Hematopoietic multipotent progenitor cell treated with erythropoietin and hydrocortisone succinate and interleukin-3 and kit ligand, for 6 days (in vitro differentiated cells): ENCODE results near the gene GAST.
"Not testable (repeated sequence)": the region's sequence is repeated elsewhere in the genome, so short reads cannot be mapped to it uniquely, and the experiment has no call there.

ENCODE experiments used
- DNase-seq: peaks from one replicate; pipeline ENCODE4 v3.0.0-alpha.2; 2015

Gene GAST

GRCh38 chr17:41711669-41712400 lies at the start of gene GAST:
GAST (plus strand) TSS chr17:41712331; CDS start chr17:41715437, 3,106 bp downstream.
- DNase-seq, result no peak

- no peak for DNase-seq
Observed at GRCh38 chr17:41663451-41664171, 48.5 kb upstream of the GAST start.

GRCh38 chr17:41664172-41664457 lies 48.0 kb upstream of the GAST start:
- no peak for DNase-seq

GRCh38 chr17:41664587-41665565 lies 47.3 kb upstream of the GAST start:
- no peak for DNase-seq

- peak; percentile 92 for DNase-seq
Observed at GRCh38 chr17:41665566-41666236, 46.4 kb upstream of the GAST start.

GRCh38 chr17:41666237-41666641 lies 45.9 kb upstream of the GAST start:
- peak; percentile 64 for DNase-seq

GRCh38 chr17:41666708-41667279 lies 45.3 kb upstream of the GAST start:
- peak; percentile 94 for DNase-seq

- peak; percentile 26 for DNase-seq
Observed at GRCh38 chr17:41667280-41668041, 44.7 kb upstream of the GAST start.

- DNase-seq, result no peak
Observed at GRCh38 chr17:41672153-41672552, 40.0 kb upstream of the GAST start.

GRCh38 chr17:41675157-41676057 lies 36.7 kb upstream of the GAST start:
- DNase-seq, result not testable (repeated sequence)

GRCh38 chr17:41676058-41676419 lies 36.1 kb upstream of the GAST start:
- no peak for DNase-seq

- peak; percentile 61 for DNase-seq
Observed at GRCh38 chr17:41678411-41678906, 33.7 kb upstream of the GAST start.

- DNase-seq, result peak; percentile 97
Observed at GRCh38 chr17:41678907-41679739, 33.0 kb upstream of the GAST start.

GRCh38 chr17:41679740-41680425 lies 32.2 kb upstream of the GAST start:
- DNase-seq, result no peak

- no peak for DNase-seq
Observed at GRCh38 chr17:41680426-41681040, 31.6 kb upstream of the GAST start.

GRCh38 chr17:41681776-41682175 lies 30.4 kb upstream of the GAST start:
- DNase-seq, result no peak

GRCh38 chr17:41682631-41683030 lies 29.5 kb upstream of the GAST start:
- no peak for DNase-seq

GRCh38 chr17:41683441-41684007 lies 28.6 kb upstream of the GAST start:
- DNase-seq, result no peak
